ENCODE measurements around the gene PARD3B. TPM values are rescaled to one million over a fixed set of nuclear protein-coding genes. Genes with fewer than 3 reads are reported as not detected.

Gene PARD3B
- total RNA-seq, 1 experiment from 2014 or later, result 10.1 TPM

DNA sequence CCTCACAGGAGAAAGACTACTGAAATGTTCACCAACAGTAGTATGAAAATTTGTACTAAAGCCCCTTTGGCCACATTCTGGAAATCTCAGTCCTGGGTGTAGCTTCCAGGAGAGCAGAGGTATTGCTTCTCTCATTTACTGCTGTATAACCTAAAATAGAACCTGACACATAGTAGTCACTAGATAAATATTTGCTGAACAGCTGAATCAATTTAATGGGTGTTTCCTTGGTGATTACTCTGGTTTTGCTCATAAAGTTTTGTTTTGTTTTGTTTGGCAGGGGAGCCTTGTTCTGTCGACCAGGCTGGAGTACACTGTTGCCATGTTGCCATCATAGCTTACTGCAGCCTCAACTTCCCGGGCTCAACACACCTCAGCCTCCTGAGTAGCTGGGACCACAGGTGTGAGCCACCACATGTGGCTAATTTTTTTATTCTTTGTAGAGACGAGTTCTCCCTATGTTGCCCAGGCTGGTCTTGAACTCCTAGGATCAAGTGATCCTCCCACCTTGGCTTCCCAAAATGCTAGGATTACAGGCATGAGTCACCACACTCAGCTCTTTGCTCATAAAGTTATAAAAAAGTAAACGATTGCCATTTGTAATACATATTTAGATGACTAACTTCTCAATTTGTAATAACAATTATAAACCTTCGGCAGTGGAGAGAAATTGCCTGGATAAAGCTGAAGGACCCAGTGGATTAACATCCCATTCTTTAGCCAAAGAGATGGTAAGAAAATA is 11.5 kb upstream of the PARD3B start:
- intact Hi-C loops (cut with micrococcal nuclease; ENCODE audit: unreplicated experiment), result loop anchor here (5.0 kb wide), 1 partner anchor 206 kb away; no protein-coding TSS in a partner anchor
- H3K27me3 Mint-ChIP-seq (ENCODE audit: unreplicated experiment), result no peaks in the 10 kb centered on the region
- no peak overlapping the region for H3K4me3 Mint-ChIP-seq (ENCODE audit: low read depth, unreplicated experiment)
- peak; percentile 33 for DNase-seq
- TF ChIP-seq, protein P1, sequence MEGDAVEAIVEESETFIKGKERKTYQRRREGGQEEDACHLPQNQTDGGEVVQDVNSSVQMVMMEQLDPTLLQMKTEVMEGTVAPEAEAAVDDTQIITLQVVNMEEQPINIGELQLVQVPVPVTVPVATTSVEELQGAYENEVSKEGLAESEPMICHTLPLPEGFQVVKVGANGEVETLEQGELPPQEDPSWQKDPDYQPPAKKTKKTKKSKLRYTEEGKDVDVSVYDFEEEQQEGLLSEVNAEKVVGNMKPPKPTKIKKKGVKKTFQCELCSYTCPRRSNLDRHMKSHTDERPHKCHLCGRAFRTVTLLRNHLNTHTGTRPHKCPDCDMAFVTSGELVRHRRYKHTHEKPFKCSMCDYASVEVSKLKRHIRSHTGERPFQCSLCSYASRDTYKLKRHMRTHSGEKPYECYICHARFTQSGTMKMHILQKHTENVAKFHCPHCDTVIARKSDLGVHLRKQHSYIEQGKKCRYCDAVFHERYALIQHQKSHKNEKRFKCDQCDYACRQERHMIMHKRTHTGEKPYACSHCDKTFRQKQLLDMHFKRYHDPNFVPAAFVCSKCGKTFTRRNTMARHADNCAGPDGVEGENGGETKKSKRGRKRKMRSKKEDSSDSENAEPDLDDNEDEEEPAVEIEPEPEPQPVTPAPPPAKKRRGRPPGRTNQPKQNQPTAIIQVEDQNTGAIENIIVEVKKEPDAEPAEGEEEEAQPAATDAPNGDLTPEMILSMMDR (IDR thresholded peaks at IDR 0.05; ENCODE audit: unreplicated experiment), result no peak
- no TSS peak for BruUV-seq (replicated peaks)
- H3K4me1 Mint-ChIP-seq (ENCODE audit: low read depth, unreplicated experiment), result peaks cover 34% of the 10 kb centered on the region
- CTCF ChIA-PET, result no interaction called here
- no peaks in the 10 kb centered on the region for H3K9me3 Mint-ChIP-seq (ENCODE audit: low read depth, unreplicated experiment)
- no peaks in the 10 kb centered on the region for H3K36me3 Mint-ChIP-seq (ENCODE audit: insufficient read depth, unreplicated experiment)
- H3K27ac Mint-ChIP-seq (ENCODE audit: unreplicated experiment), result no peak overlapping the region

DNA sequence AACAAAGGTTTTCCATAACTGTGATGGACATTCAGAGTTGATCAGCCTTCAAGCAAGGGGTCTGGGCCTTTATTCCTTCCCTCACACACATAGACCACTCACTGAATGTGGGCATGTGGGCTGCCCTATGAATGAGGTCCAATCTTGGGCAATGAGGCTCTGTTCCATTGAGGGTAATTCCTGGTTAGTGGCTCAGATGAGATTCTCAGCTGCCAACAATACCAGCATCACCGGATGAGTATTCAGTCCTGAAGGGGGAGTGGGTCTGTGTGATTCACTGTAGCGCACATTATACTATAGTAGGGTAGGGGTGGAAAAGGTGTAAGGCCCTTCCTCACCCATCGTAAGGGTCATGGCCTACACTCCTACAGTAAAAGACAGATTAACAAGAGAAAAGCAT is 9.9 kb upstream of the PARD3B start:
- TF ChIP-seq, protein P1 (IDR thresholded peaks at IDR 0.05; ENCODE audit: unreplicated experiment), result no peak
- no peak for DNase-seq
- H3K27me3 Mint-ChIP-seq (ENCODE audit: unreplicated experiment), result no peaks in the 10 kb centered on the region
- H3K9me3 Mint-ChIP-seq (ENCODE audit: low read depth, unreplicated experiment), result no peaks in the 10 kb centered on the region
- H3K4me3 Mint-ChIP-seq (ENCODE audit: low read depth, unreplicated experiment), result no peak overlapping the region
- H3K4me1 Mint-ChIP-seq (ENCODE audit: low read depth, unreplicated experiment), result peaks cover 26% of the 10 kb centered on the region
- BruUV-seq (replicated peaks), result no TSS peak
- CTCF ChIA-PET, result no interaction called here
- no peak overlapping the region for H3K27ac Mint-ChIP-seq (ENCODE audit: unreplicated experiment)
- no peaks in the 10 kb centered on the region for H3K36me3 Mint-ChIP-seq (ENCODE audit: insufficient read depth, unreplicated experiment)
- intact Hi-C loops (cut with micrococcal nuclease; ENCODE audit: unreplicated experiment), result no loop called here

DNA sequence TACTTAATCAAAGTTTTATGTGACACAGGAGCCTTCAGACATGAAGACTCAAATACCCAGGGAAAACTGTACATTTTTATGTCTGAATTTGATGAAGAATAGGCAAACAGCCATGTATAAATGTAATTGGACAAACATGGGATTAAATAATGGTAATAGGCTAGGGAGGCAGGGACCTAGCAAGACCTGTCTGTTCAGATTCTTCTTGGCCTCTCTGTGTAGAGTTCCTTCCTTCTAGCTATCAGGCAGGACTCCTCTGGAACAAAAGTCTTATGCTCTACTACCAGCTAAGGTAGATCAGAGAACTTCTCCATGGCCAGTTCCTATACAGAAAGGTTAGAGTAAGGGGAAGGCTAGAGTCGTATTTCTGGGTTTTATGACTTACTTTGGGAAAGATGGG is 9.5 kb upstream of the PARD3B start:
- TF ChIP-seq, protein P1 (IDR thresholded peaks at IDR 0.05; ENCODE audit: unreplicated experiment), result no peak
- BruUV-seq (replicated peaks), result no TSS peak
- no peak for DNase-seq
- peaks cover 23% of the 10 kb centered on the region for H3K4me1 Mint-ChIP-seq (ENCODE audit: low read depth, unreplicated experiment)
- CTCF ChIA-PET, result no interaction called here
- H3K36me3 Mint-ChIP-seq (ENCODE audit: insufficient read depth, unreplicated experiment), result no peaks in the 10 kb centered on the region
- no peaks in the 10 kb centered on the region for H3K27me3 Mint-ChIP-seq (ENCODE audit: unreplicated experiment)
- no peak overlapping the region for H3K27ac Mint-ChIP-seq (ENCODE audit: unreplicated experiment)
- intact Hi-C loops (cut with micrococcal nuclease; ENCODE audit: unreplicated experiment), result no loop called here
- no peak overlapping the region for H3K4me3 Mint-ChIP-seq (ENCODE audit: low read depth, unreplicated experiment)
- no peaks in the 10 kb centered on the region for H3K9me3 Mint-ChIP-seq (ENCODE audit: low read depth, unreplicated experiment)

DNA sequence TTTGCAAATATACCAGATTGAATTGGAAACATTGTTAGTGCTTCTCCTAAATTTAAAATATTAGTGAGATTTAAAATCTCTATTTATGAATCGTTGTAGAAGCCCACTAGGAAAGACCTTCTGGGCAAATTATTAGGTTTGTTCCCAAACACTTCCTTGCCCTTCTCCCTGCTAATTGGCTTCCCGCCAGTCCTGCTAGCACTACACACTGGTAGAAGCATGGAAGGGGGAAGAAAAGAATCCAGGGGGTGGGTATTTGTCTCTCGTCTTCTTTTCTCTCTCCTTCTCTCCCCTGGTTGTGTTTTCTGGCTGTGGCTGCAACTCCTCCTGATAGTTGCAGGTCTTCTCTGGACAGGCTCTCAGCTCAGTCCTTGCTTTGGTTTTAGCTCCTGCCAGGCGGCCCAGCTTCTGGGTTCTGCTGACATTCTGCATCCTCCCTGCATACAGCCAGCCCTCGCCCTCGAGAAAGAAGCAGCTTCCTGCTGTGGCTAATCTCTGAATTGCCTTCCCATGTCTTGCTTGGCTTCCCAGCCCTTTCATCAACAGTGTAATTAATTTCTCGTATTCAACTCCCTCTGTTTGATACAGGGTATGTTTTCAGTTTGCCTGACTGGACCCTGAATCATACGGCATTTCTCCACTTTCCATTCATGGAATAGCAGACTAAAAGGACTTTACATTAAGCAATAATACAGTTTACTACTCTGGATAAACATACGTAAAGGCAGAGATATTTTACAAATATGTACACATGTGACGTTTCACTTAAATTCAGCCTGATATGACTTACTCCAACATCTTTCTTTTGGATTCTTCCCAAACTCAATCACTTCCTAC is 6.9 kb upstream of the PARD3B start:
- TF ChIP-seq, protein P1 (IDR thresholded peaks at IDR 0.05; ENCODE audit: unreplicated experiment), result no peak
- no peaks in the 10 kb centered on the region for H3K9me3 Mint-ChIP-seq (ENCODE audit: low read depth, unreplicated experiment)
- no peaks in the 10 kb centered on the region for H3K27me3 Mint-ChIP-seq (ENCODE audit: unreplicated experiment)
- BruUV-seq (replicated peaks), result no TSS peak
- DNase-seq, result no peak
- H3K36me3 Mint-ChIP-seq (ENCODE audit: insufficient read depth, unreplicated experiment), result no peaks in the 10 kb centered on the region
- H3K4me1 Mint-ChIP-seq (ENCODE audit: low read depth, unreplicated experiment), result peaks cover 23% of the 10 kb centered on the region
- intact Hi-C loops (cut with micrococcal nuclease; ENCODE audit: unreplicated experiment), result no loop called here
- no peak overlapping the region for H3K27ac Mint-ChIP-seq (ENCODE audit: unreplicated experiment)
- H3K4me3 Mint-ChIP-seq (ENCODE audit: low read depth, unreplicated experiment), result no peak overlapping the region
- CTCF ChIA-PET, result interaction anchor here (1.0 kb wide), 1 partner anchor 190 kb away, joined by 10 read pairs; no protein-coding TSS in a partner anchor
